IMR-90 (cell line): ENCODE data around the gene WWC1. TPM values are rescaled to one million over a fixed set of nuclear protein-coding genes. Genes with fewer than 3 reads are reported as not detected.

ENCODE experiments used
- ATAC-seq: fragments of 200-7000 bp; cut with Tn5 transposase; 2 replicates; pipeline ENCODE4 v1.9.1; 2020; ENCODE audit warnings: low read depth, mild to moderate bottlenecking, moderate library complexity
- BruUV-seq: library from RNA; stranded (reverse); fragments of 400-500 nt; replicated peaks from 2 replicates; lab custom pipeline; 2021; lab: Mats Ljungman, UMichigan
- CTCF ChIA-PET: fragments of 300-600 bp; formaldehyde crosslinking; extraction: SDS; loops from one replicate; lab custom pipeline; 2021; ENCODE audit warnings: antibody characterized with exemption; lab: Yijun Ruan, JAX
- POLR2A ChIA-PET: fragments of 300-600 bp; sonication (Branson Sonifier 250); formaldehyde crosslinking; loops from one replicate; lab custom pipeline; 2022; ENCODE audit warnings: antibody characterized with exemption; ENCODE audit not compliant: unreplicated experiment; lab: Charles Lee
- DNase-seq: peaks from one replicate; pipeline ENCODE4 v3.0.0; 2013
- H2AFZ ChIP-seq: replicated peaks from 2 replicates; pipeline ENCODE3; 2013; ENCODE audit warnings: low read length, mild to moderate bottlenecking; ENCODE audit not compliant: poor library complexity
- H2AK5ac ChIP-seq: 2 replicates; pipeline ENCODE4 v1.6.1; 2013; ENCODE audit warnings: low read depth, low read length, inconsistent platforms
- H2AK9ac ChIP-seq: replicated peaks from 2 replicates; pipeline ENCODE3; 2013; ENCODE audit warnings: mild to moderate bottlenecking, low read depth, low read length, moderate library complexity; ENCODE audit not compliant: poor library complexity
- H2BK120ac ChIP-seq: 2 replicates; pipeline ENCODE4 v1.6.1; 2013; ENCODE audit warnings: low read depth, low read length, inconsistent platforms
- H2BK15ac ChIP-seq: 3 replicates; pipeline ENCODE4 v1.6.1; 2013; ENCODE audit warnings: low read depth, low read length, inconsistent platforms
- H2BK20ac ChIP-seq: 2 replicates; pipeline ENCODE4 v1.6.1; 2013; ENCODE audit warnings: low read depth, mild to moderate bottlenecking, inconsistent platforms, low read length, moderate library complexity
- H2BK5ac ChIP-seq: 2 replicates; pipeline ENCODE4 v1.6.1; 2013; ENCODE audit warnings: mild to moderate bottlenecking, low read depth, low read length, inconsistent platforms; ENCODE audit not compliant: poor library complexity, severe bottlenecking
- H3K14ac ChIP-seq: replicated peaks from 2 replicates; pipeline ENCODE4 v1.6.1; 2013; ENCODE audit warnings: low read depth, low read length, inconsistent platforms
- H3K18ac ChIP-seq: 2 replicates; pipeline ENCODE4 v1.6.1; 2013; ENCODE audit warnings: low read depth, low read length, control low read depth
- H3K23ac ChIP-seq: 2 replicates; pipeline ENCODE4 v1.6.1; 2013; ENCODE audit warnings: low read depth, low read length, inconsistent platforms
- H3K27ac ChIP-seq: 2 replicates; pipeline ENCODE4 v1.5.1; 2013; ENCODE audit warnings: mild to moderate bottlenecking, control low read depth, low read length; ENCODE audit not compliant: insufficient read depth
- H3K27me3 ChIP-seq: 2 replicates; pipeline ENCODE4 v1.6.1; 2013; ENCODE audit warnings: low read length; ENCODE audit not compliant: control insufficient read depth, insufficient read depth
- H3K36me3 ChIP-seq: 2 replicates; pipeline ENCODE4 v1.6.1; 2013; ENCODE audit warnings: low read length, mixed read lengths; ENCODE audit not compliant: control insufficient read depth, insufficient read depth
- H3K4ac ChIP-seq: 2 replicates; pipeline ENCODE4 v1.6.1; 2013; ENCODE audit warnings: low read depth, low read length, inconsistent platforms
- H3K4me1 ChIP-seq: 2 replicates; pipeline ENCODE4 v1.6.1; 2013; ENCODE audit warnings: low read length, mixed read lengths; ENCODE audit not compliant: control insufficient read depth, insufficient read depth
- H3K4me2 ChIP-seq: 2 replicates; pipeline ENCODE4 v1.6.1; 2013; ENCODE audit warnings: low read depth, mild to moderate bottlenecking, control low read depth, low read length, moderate library complexity
- H3K4me3 ChIP-seq: 2 replicates; pipeline ENCODE4 v1.5.1; 2013; ENCODE audit warnings: low read depth, mild to moderate bottlenecking, control low read depth, low read length, moderate library complexity; ENCODE audit not compliant: insufficient read depth
- H3K56ac ChIP-seq: 2 replicates; pipeline ENCODE4 v1.6.1; 2013; ENCODE audit warnings: low read length, inconsistent platforms; ENCODE audit not compliant: insufficient read depth; ENCODE audit errors: extremely low read depth
- H3K79me1 ChIP-seq, 2 experiments: 2 replicates each; pipeline ENCODE4 v1.6.1; 2013; ENCODE audit warnings: low read length in 2 of 2, inconsistent platforms in 1 of 2, low read depth in 1 of 2
- H3K9ac ChIP-seq: 2 replicates; pipeline ENCODE4 v1.6.1; 2013; ENCODE audit warnings: low read depth, low read length, control low read depth
- H3K9me1 ChIP-seq: 2 replicates; pipeline ENCODE4 v1.6.1; 2013; ENCODE audit warnings: low read length, inconsistent platforms; ENCODE audit not compliant: insufficient read depth
- H3K9me3 ChIP-seq: 2 replicates; pipeline ENCODE4 v1.6.1; 2013; ENCODE audit warnings: low read length; ENCODE audit not compliant: control insufficient read depth, insufficient read depth
- H4K20me1 ChIP-seq: 2 replicates; pipeline ENCODE4 v1.6.1; 2013; ENCODE audit warnings: low read length, inconsistent platforms; ENCODE audit not compliant: insufficient read depth
- H4K5ac ChIP-seq: 2 replicates; pipeline ENCODE4 v1.6.1; 2013; ENCODE audit warnings: mild to moderate bottlenecking, low read depth, low read length, control low read depth
- H4K8ac ChIP-seq, 2 experiments: 2 replicates each; pipeline ENCODE4 v1.6.1; 2013; ENCODE audit warnings: low read depth in 2 of 2, low read length in 2 of 2, control low read depth in 1 of 2, inconsistent platforms in 1 of 2
- H4K91ac ChIP-seq: 2 replicates; pipeline ENCODE4 v1.6.1; 2013; ENCODE audit warnings: low read depth, low read length, inconsistent platforms; ENCODE audit not compliant: insufficient read depth
- BHLHE40 ChIP-seq: fragments of 150-350 bp; IDR thresholded peaks from 2 replicates; pipeline ENCODE4 v1.6.1; 2016; ENCODE audit warnings: mild to moderate bottlenecking, low read depth, low read length
- CEBPB ChIP-seq: IDR thresholded peaks from 2 replicates; pipeline ENCODE4 v1.6.1; 2012; ENCODE audit warnings: low read depth, low read length, improper control_type of control experiment
- CHD1 ChIP-seq: IDR thresholded peaks from 2 replicates; pipeline ENCODE4 v1.6.1; 2012; ENCODE audit warnings: low read depth, low read length, improper control_type of control experiment
- CTCF ChIP-seq: conservative IDR thresholded peaks from 2 replicates; pipeline ENCODE4 v1.5.1; 2012; ENCODE audit warnings: mild to moderate bottlenecking, low read depth, low read length, improper control_type of control experiment
- ELK1 ChIP-seq: fragments of 150-350 bp; IDR thresholded peaks from 2 replicates; pipeline ENCODE4 v1.6.1; 2016; ENCODE audit warnings: low read depth, mild to moderate bottlenecking, low read length, moderate library complexity, borderline replicate concordance
- FOS ChIP-seq: fragments of 150-350 bp; IDR thresholded peaks from 2 replicates; pipeline ENCODE4 v1.6.1; 2016; ENCODE audit warnings: low read depth, low read length
- MAFK ChIP-seq: IDR thresholded peaks from 2 replicates; pipeline ENCODE4 v1.6.1; 2012; ENCODE audit warnings: low read depth, low read length, improper control_type of control experiment
- MAZ ChIP-seq: IDR thresholded peaks from 2 replicates; pipeline ENCODE4 v1.6.1; 2012; ENCODE audit warnings: low read depth, mild to moderate bottlenecking, low read length, improper control_type of control experiment, moderate library complexity, borderline replicate concordance
- MXI1 ChIP-seq: IDR thresholded peaks from 2 replicates; pipeline ENCODE4 v1.6.1; 2012; ENCODE audit warnings: low read depth, mild to moderate bottlenecking, low read length, moderate library complexity, borderline replicate concordance
- NFE2L2 ChIP-seq: fragments of 150-350 bp; IDR thresholded peaks from 2 replicates; pipeline ENCODE4 v1.6.1; 2016; ENCODE audit warnings: low read depth, mild to moderate bottlenecking, low read length
- POLR2A ChIP-seq: IDR thresholded peaks from 2 replicates; pipeline ENCODE4 v1.6.1; 2012; ENCODE audit warnings: mild to moderate bottlenecking, low read depth, low read length
- RAD21 ChIP-seq: IDR thresholded peaks from 2 replicates; pipeline ENCODE4 v1.6.1; 2012; ENCODE audit warnings: low read length, improper control_type of control experiment
- RCOR1 ChIP-seq: IDR thresholded peaks from 2 replicates; pipeline ENCODE4 v1.6.1; 2012; ENCODE audit warnings: mild to moderate bottlenecking, low read length, improper control_type of control experiment; ENCODE audit not compliant: insufficient replicate concordance
- RFX5 ChIP-seq: IDR thresholded peaks from 2 replicates; pipeline ENCODE4 v1.8.0; 2012; ENCODE audit warnings: low read depth, mild to moderate bottlenecking, low read length, moderate library complexity
- SMC3 ChIP-seq: fragments of 150-350 bp; IDR thresholded peaks from 2 replicates; pipeline ENCODE4 v1.6.1; 2016; ENCODE audit warnings: low read depth, mild to moderate bottlenecking, antibody characterized with exemption, low read length, moderate library complexity
- USF2 ChIP-seq: fragments of 150-350 bp; IDR thresholded peaks from 2 replicates; pipeline ENCODE4 v1.6.1; 2017; ENCODE audit warnings: mild to moderate bottlenecking, antibody characterized with exemption, low read length, low read depth
- WGBS, 2 experiments: methylation state at CpG; one replicate each; pipeline versions ENCODE4 v1.1.5 to v1.1.7; 2013; ENCODE audit warnings: missing lambda C conversion rate in 2 of 2; ENCODE audit not compliant: insufficient read length in 1 of 2; ENCODE audit errors: extremely low coverage in 2 of 2; 5-methylcytosine and 5-hydroxymethylcytosine counted together
- dilution Hi-C: fragments of 300-500 bp; cut with HindIII; formaldehyde crosslinking; loops from one replicate; pipeline ENCODE4 v1.14.3; 2018; ENCODE audit warnings: low sequenced_read_pairs; ENCODE audit not compliant: unreplicated experiment
- in situ Hi-C: fragments of 300-500 bp; cut with MboI; formaldehyde crosslinking; loops from 3 replicates; pipeline ENCODE4 v1.14.3; 2019; ENCODE audit warnings: low sequenced_read_pairs, inconsistent platforms, mixed read lengths
- intact Hi-C: fragments of 100-400 bp; cut with micrococcal nuclease; formaldehyde crosslinking; loops from 2 replicates; pipeline ENCODE4 v1.10.0; 2022
- polyA plus RNA-seq, 3 experiments: library from polyadenylated mRNA; depleted of rRNA; stranded (reverse); fragments of >200 nt; gene quantifications; 2 replicates each; pipeline ENCODE4 v1.2.3, GENCODE V29; 2012; ENCODE audit warnings: low replicate concordance in 1 of 3
- total RNA-seq: library from RNA; depleted of rRNA; stranded (reverse); fragments of >200 nt; gene quantifications from 2 replicates; pipeline ENCODE4 v1.2.3, GENCODE V29; 2012

WWC1 gene
- total and polyA plus RNA-seq, 2 of the 4 experiments (the other 2 are of a cell fraction), result 9.1 to 10.3 TPM

GRCh38 chr5:168261227-168261571 is 30.2 kb upstream of the WWC1 start:
- CTCF ChIA-PET, result no interaction called here
- no TSS peak for BruUV-seq
- WGBS, 2 experiments, result no CpG with 5 or more reads among the region's 3 CpGs

More at GRCh38 chr5:168261227-168261571, 30.2 kb upstream of the WWC1 start:
- no peak overlapping the region for H3K56ac ChIP-seq
- POLR2A ChIA-PET, result no interaction called here
- H3K23ac ChIP-seq, result no peak overlapping the region
- H2BK120ac ChIP-seq, result no peak overlapping the region
- H2BK20ac ChIP-seq, result no peak overlapping the region
- H3K4me2 ChIP-seq, result no peak overlapping the region
- no peak overlapping the region for H3K27ac ChIP-seq
- peaks cover 5% of the 10 kb centered on the region for H3K27me3 ChIP-seq
- H2AK9ac ChIP-seq, result no peak overlapping the region
- no peak overlapping the region for H2BK15ac ChIP-seq
- dilution Hi-C loops (no loop called here), in situ Hi-C loops (loop anchor here (25.0 kb wide), 2 partner anchors 551 to 1026 kb away; no protein-coding TSS in a partner anchor), intact Hi-C loops (no loop called here)
- H4K20me1 ChIP-seq, result no peaks in the 10 kb centered on the region
- H3K4me3 ChIP-seq, result no peak overlapping the region
- H2AK5ac ChIP-seq, result no peak overlapping the region
- H3K14ac ChIP-seq, result no peak overlapping the region
- no peaks in the 10 kb centered on the region for H3K9me3 ChIP-seq
- no peak overlapping the region for H2BK5ac ChIP-seq
- no peaks in the 10 kb centered on the region for H3K4me1 ChIP-seq
- H3K9ac ChIP-seq, result no peak overlapping the region
- no peak overlapping the region for H4K5ac ChIP-seq
- no peaks in the 10 kb centered on the region for H3K9me1 ChIP-seq
- H3K4ac ChIP-seq, result no peak overlapping the region
- H2AFZ ChIP-seq, result no peak overlapping the region
- H4K8ac ChIP-seq, result no peak overlapping the region
- DNase-seq (no peak), ATAC-seq (no peak)
- H3K79me1 ChIP-seq, result no peaks in the 10 kb centered on the region
- TF ChIP-seq MXI1 (no peak), RAD21 (no peak), USF2 (no peak), POLR2A (no peak), SMC3 (no peak), FOS (no peak), NFE2L2 (no peak), ELK1 (no peak), MAZ (no peak), RCOR1 (no peak), RFX5 (no peak), MAFK (no peak), BHLHE40 (no peak), CTCF (no peak), CEBPB (no peak), CHD1 (no peak)
- no peaks in the 10 kb centered on the region for H3K36me3 ChIP-seq
- no peak overlapping the region for H4K91ac ChIP-seq
- no peak overlapping the region for H3K18ac ChIP-seq
